GM21528 (cell line): ENCODE data around the gene CNOT6.
"Not testable (repeated sequence)": the region's sequence is repeated elsewhere in the genome, so short reads cannot be mapped to it uniquely, and the experiment has no call there.

Source experiments
- ATAC-seq: cut with Tn5 transposase; IDR thresholded peaks from one replicate; pipeline ENCODE4 v1.9.1; 2021; ENCODE audit warnings: mild to moderate bottlenecking, moderate library complexity; ENCODE audit not compliant: unreplicated experiment, low FRiP score

The CNOT6 gene

GRCh38 chr5:180470966-180471582 is 23.1 kb upstream of the CNOT6 start:
- ATAC-seq: peak; percentile 75

- ATAC-seq: no peak
Observed at GRCh38 chr5:180471866-180472265, 22.3 kb upstream of the CNOT6 start.

- ATAC-seq: no peak
Observed at GRCh38 chr5:180472269-180472668, 21.9 kb upstream of the CNOT6 start.

GRCh38 chr5:180473386-180473785 is 20.8 kb upstream of the CNOT6 start:
- not testable (repeated sequence) for ATAC-seq

- no peak for ATAC-seq
Observed at GRCh38 chr5:180474569-180474968, 19.6 kb upstream of the CNOT6 start.

GRCh38 chr5:180475969-180476524 is 18.1 kb upstream of the CNOT6 start:
- not testable (repeated sequence) for ATAC-seq

GRCh38 chr5:180484813-180485212 is 9.4 kb upstream of the CNOT6 start:
- ATAC-seq: no peak

GRCh38 chr5:180486636-180487149 is 7.5 kb upstream of the CNOT6 start:
- no peak for ATAC-seq

- no peak for ATAC-seq
Observed at GRCh38 chr5:180487556-180487955, 6.6 kb upstream of the CNOT6 start.

- ATAC-seq: no peak
Observed at GRCh38 chr5:180491496-180491895, 2.7 kb upstream of the CNOT6 start.

- no peak for ATAC-seq
Observed at GRCh38 chr5:180492226-180492903, 1.8 kb upstream of the CNOT6 start.

- ATAC-seq: peak; percentile 45
Observed at GRCh38 chr5:180494510-180495181, 467 bp downstream of the CNOT6 start.

- no peak for ATAC-seq
Observed at GRCh38 chr5:180495292-180495691, 1.1 kb downstream of the CNOT6 start.

- no peak for ATAC-seq
Observed at GRCh38 chr5:180495991-180496741, 2.0 kb downstream of the CNOT6 start.

GRCh38 chr5:180496806-180497205 is 2.6 kb downstream of the CNOT6 start:
- not testable (repeated sequence) for ATAC-seq

- not testable (repeated sequence) for ATAC-seq
Observed at GRCh38 chr5:180497865-180498264, 3.7 kb downstream of the CNOT6 start.

- ATAC-seq: no peak
Observed at GRCh38 chr5:180498378-180498777, 4.2 kb downstream of the CNOT6 start.

GRCh38 chr5:180499684-180500083 is 5.5 kb downstream of the CNOT6 start:
- ATAC-seq: no peak

- not testable (repeated sequence) for ATAC-seq
Observed at GRCh38 chr5:180500300-180500699, 6.1 kb downstream of the CNOT6 start.

- ATAC-seq: no peak
Observed at GRCh38 chr5:180507661-180508060, 13.5 kb downstream of the CNOT6 start.
